Left ventricle myocardium superior (tissue), 1 donor: ENCODE results near the gene SCYL1. TPM values are rescaled to one million over a fixed set of nuclear protein-coding genes. Genes with fewer than 3 reads are reported as not detected.

Experiments used
- total RNA-seq: library from RNA; stranded (reverse); fragmentation: NEBNext Ultra II Directional; extraction: Animal tissue kit (Norgen Biotek cat#: 25700); gene quantifications from one replicate; pipeline ENCODE4 v1.2.1, GENCODE V29; 2021
- donor health status: DM: no; HTN: yes; CAD: no; lungs with severe emphysema.

The SCYL1 gene
- total RNA-seq, 1 donor from 2014 or later, result 60.4 TPM

Other genes starting within 250 kb of the SCYL1 start
- gene CDC42EP2, start 210.2 kb upstream of the SCYL1 start, total RNA-seq, result 13.0 TPM
- 53.9 TPM for gene DPF2, start 191.2 kb upstream of the SCYL1 start, total RNA-seq
- gene TIGD3, start 170.3 kb upstream of the SCYL1 start, total RNA-seq, result 0.97 TPM
- 4.6 TPM for gene SLC25A45, start 142.4 kb upstream of the SCYL1 start, total RNA-seq
- gene FRMD8, start 138.4 kb upstream of the SCYL1 start, total RNA-seq, result 9.7 TPM
- 508 TPM for gene NEAT1, start 102.3 kb upstream of the SCYL1 start, total RNA-seq
- 7,191 TPM for gene MALAT1, start 26.0 kb upstream of the SCYL1 start, total RNA-seq
- gene LTBP3, start 33.3 kb downstream of the SCYL1 start, total RNA-seq, result 77.5 TPM
- 25.0 TPM for gene ZNRD2, start 45.4 kb downstream of the SCYL1 start, total RNA-seq
- gene FAM89B, start 47.5 kb downstream of the SCYL1 start, total RNA-seq, result 39.3 TPM
- 57.3 TPM for gene EHBP1L1, start 51.0 kb downstream of the SCYL1 start, total RNA-seq
- 0.94 TPM for gene KCNK7, start 70.7 kb downstream of the SCYL1 start, total RNA-seq
- 39.0 TPM for gene MAP3K11, start 89.1 kb downstream of the SCYL1 start, total RNA-seq
- 11.8 TPM for gene PCNX3, start 90.7 kb downstream of the SCYL1 start, total RNA-seq
- 32.0 TPM for gene SIPA1, start 113.0 kb downstream of the SCYL1 start, total RNA-seq
- gene RELA, start 137.8 kb downstream of the SCYL1 start, total RNA-seq, result 40.1 TPM
- 50.1 TPM for gene KAT5, start 187.2 kb downstream of the SCYL1 start, total RNA-seq
- gene RNASEH2C, start 195.7 kb downstream of the SCYL1 start, total RNA-seq, result 42.4 TPM